DND-41 (cell line): Measurements from ENCODE around the gene CACNB2.

ENCODE experiments used
- ATAC-seq: fragments of 200-7000 bp; cut with Tn5 transposase; 3 replicates; pipeline ENCODE4 v1.9.1; 2021; ENCODE audit warnings: low read depth; ENCODE audit not compliant: insufficient read depth
- DNase-seq: peaks from one replicate; pipeline ENCODE4 v3.0.0-alpha.2; 2020
- H2AFZ ChIP-seq: 2 replicates; pipeline ENCODE4 v1.6.0; 2012; ENCODE audit warnings: low read depth, low read length
- H3K27ac ChIP-seq: 2 replicates; pipeline ENCODE4 v1.5.1; 2012; ENCODE audit warnings: low read length, inconsistent platforms
- H3K27me3 ChIP-seq: fragments of 200-600 bp; sonication (generic); 2 replicates; pipeline ENCODE4 v1.6.0; 2012; ENCODE audit warnings: low read length, mild to moderate bottlenecking, inconsistent platforms; ENCODE audit not compliant: insufficient read depth, poor library complexity
- H3K36me3 ChIP-seq: 2 replicates; pipeline ENCODE4 v1.5.1; 2012; ENCODE audit warnings: low read length, inconsistent platforms; ENCODE audit not compliant: insufficient read depth
- H3K4me1 ChIP-seq: 2 replicates; pipeline ENCODE4 v1.5.1; 2012; ENCODE audit warnings: mild to moderate bottlenecking, low read length; ENCODE audit not compliant: insufficient read depth
- H3K4me2 ChIP-seq: 2 replicates; pipeline ENCODE4 v1.6.0; 2012; ENCODE audit warnings: mild to moderate bottlenecking, moderate library complexity, low read length, inconsistent platforms; ENCODE audit not compliant: insufficient read depth
- H3K4me3 ChIP-seq, 2 experiments: fragments of 200-600 bp in 1 of 2; shearing (Covaris generic) in 1 of 2; 2 replicates each; pipeline ENCODE4 v1.5.1; 2012 to 2016; ENCODE audit warnings: inconsistent platforms in 2 of 2, low read length in 2 of 2, mild to moderate bottlenecking in 2 of 2, low read depth in 1 of 2, moderate library complexity in 1 of 2
- H3K79me2 ChIP-seq: 2 replicates; pipeline ENCODE4 v1.6.0; 2012; ENCODE audit warnings: low read length, inconsistent platforms; ENCODE audit not compliant: insufficient read depth
- H3K9ac ChIP-seq: 2 replicates; pipeline ENCODE4 v1.6.0; 2012; ENCODE audit warnings: low read depth, mild to moderate bottlenecking, inconsistent platforms, low read length, moderate library complexity
- H3K9me3 ChIP-seq: 2 replicates; pipeline ENCODE4 v1.5.1; 2012; ENCODE audit warnings: low read length, moderate library complexity, mild to moderate bottlenecking, inconsistent platforms; ENCODE audit not compliant: insufficient read depth, severe bottlenecking
- H4K20me1 ChIP-seq: 2 replicates; pipeline ENCODE4 v1.6.0; 2012; ENCODE audit warnings: low read length; ENCODE audit not compliant: insufficient read depth
- EZH2 ChIP-seq: IDR thresholded peaks from 3 replicates; pipeline ENCODE4 v1.6.1; 2012; ENCODE audit warnings: borderline replicate concordance, low read depth, mild to moderate bottlenecking, moderate library complexity, low read length, inconsistent platforms; ENCODE audit not compliant: severe bottlenecking
- TF ChIP-seq, protein P1 (sequence below): IDR thresholded peaks from 2 replicates; pipeline ENCODE4 v1.5.1; 2012; ENCODE audit warnings: borderline replicate concordance, low read length, moderate library complexity, mild to moderate bottlenecking; ENCODE audit not compliant: poor library complexity, severe bottlenecking; ENCODE audit errors: extremely low read depth

Gene CACNB2

DNA sequence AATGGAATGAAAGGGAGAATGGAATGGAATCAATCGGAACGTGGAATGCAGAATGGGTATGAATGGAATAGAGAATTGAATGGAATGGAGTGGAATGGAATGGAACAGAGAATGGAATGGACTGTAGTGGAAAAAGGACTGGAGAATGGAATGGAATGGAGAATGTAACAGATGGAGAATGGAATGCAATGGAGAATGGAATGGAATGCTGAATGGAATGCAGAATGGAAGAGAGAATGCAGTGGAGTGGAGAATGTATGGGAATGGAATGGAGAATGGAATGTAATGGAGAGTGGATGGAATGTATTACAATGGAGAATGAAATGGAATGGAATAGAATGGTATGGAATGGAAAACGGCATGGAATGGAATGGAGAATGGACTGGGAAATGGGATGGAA is 414.3 kb downstream of the CACNB2 start:
- no peaks in the 10 kb centered on the region for H4K20me1 ChIP-seq
- H3K9me3 ChIP-seq = peaks cover 32% of the 10 kb centered on the region
- no peaks in the 10 kb centered on the region for H3K4me1 ChIP-seq
- no peaks in the 10 kb centered on the region for H3K27me3 ChIP-seq
- no peaks in the 10 kb centered on the region for H3K79me2 ChIP-seq
- H3K27ac ChIP-seq = no peak overlapping the region
- H3K36me3 ChIP-seq = peaks cover 80% of the 10 kb centered on the region
- ATAC-seq (no peak), DNase-seq (no peak)
- no peak overlapping the region for H3K9ac ChIP-seq
- no peak overlapping the region for H3K4me3 ChIP-seq
- no peak overlapping the region for H3K4me2 ChIP-seq
- no peak for TF ChIP-seq EZH2
- TF ChIP-seq, protein P1, sequence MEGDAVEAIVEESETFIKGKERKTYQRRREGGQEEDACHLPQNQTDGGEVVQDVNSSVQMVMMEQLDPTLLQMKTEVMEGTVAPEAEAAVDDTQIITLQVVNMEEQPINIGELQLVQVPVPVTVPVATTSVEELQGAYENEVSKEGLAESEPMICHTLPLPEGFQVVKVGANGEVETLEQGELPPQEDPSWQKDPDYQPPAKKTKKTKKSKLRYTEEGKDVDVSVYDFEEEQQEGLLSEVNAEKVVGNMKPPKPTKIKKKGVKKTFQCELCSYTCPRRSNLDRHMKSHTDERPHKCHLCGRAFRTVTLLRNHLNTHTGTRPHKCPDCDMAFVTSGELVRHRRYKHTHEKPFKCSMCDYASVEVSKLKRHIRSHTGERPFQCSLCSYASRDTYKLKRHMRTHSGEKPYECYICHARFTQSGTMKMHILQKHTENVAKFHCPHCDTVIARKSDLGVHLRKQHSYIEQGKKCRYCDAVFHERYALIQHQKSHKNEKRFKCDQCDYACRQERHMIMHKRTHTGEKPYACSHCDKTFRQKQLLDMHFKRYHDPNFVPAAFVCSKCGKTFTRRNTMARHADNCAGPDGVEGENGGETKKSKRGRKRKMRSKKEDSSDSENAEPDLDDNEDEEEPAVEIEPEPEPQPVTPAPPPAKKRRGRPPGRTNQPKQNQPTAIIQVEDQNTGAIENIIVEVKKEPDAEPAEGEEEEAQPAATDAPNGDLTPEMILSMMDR = no peak
- H2AFZ ChIP-seq = no peak overlapping the region

DNA sequence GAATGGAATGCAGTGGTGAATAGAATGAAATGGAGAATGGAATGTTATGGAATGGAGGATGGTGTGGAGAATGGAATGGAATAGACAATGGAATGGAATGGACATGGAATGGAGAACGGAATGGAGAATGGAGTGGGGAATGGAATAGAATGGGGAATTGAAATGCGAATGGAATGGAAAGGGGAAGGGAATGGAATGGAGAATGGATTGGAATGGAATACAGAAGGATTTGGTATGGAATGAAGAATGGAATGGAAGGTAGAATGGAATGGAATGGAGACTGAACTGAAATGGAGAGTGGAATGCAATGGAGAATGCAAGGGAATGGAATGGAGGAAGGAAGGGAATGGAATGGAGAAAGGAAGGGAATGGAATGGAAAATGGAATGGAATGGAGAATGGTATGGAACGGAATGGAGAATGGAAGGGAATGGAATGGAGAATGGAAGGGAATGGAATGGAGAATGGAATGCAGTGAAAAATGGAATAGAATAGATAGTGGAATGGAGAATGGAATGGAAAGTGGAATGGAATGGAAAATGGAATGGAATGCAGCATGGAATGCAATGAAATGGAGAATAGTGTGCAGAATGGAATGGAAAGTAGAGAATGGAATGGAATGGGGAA is 416.4 kb downstream of the CACNB2 start:
- Histone ChIP-seq H3K4me2 (no peak overlapping the region), H3K9me3 (peaks cover 36% of the 10 kb centered on the region), H3K27ac (no peak overlapping the region), H3K4me1 (no peaks in the 10 kb centered on the region), H2AFZ (no peak overlapping the region), H3K4me3 (no peak overlapping the region), H3K9ac (no peak overlapping the region), H4K20me1 (no peaks in the 10 kb centered on the region), H3K36me3 (peaks cover 84% of the 10 kb centered on the region), H3K27me3 (no peaks in the 10 kb centered on the region), H3K79me2 (no peaks in the 10 kb centered on the region)
- TF ChIP-seq, protein P1 = no peak
- no peak for TF ChIP-seq EZH2
- DNase-seq (no peak), ATAC-seq (no peak)

DNA sequence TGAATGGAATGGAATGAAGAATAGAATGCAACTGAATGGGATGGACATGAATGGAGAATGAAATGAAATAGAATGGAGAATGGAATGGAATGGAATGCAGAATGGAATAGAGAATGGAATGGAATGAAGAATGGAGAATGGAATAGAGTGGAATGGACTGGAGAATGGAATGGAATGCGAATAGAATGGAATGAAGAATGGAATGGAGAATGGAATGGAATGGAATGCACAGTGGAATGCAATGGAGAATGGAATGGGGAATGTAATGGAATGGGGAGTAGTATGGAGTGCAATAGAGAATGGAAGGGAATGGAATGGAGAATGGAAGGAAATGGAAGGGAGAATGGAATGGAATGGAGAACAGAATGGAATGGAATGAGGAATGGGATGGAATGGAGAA is 417.7 kb downstream of the CACNB2 start:
- Histone ChIP-seq H3K27ac (no peak overlapping the region), H3K79me2 (no peaks in the 10 kb centered on the region), H2AFZ (no peak overlapping the region), H3K9me3 (peaks cover 36% of the 10 kb centered on the region), H3K4me3 (no peak overlapping the region), H4K20me1 (no peaks in the 10 kb centered on the region), H3K4me1 (no peaks in the 10 kb centered on the region), H3K9ac (no peak overlapping the region), H3K27me3 (no peaks in the 10 kb centered on the region), H3K4me2 (no peak overlapping the region), H3K36me3 (peaks cover 82% of the 10 kb centered on the region)
- ATAC-seq = no peak
- TF ChIP-seq EZH2 = no peak
- TF ChIP-seq, protein P1 = no peak
- no peak for DNase-seq
